HG02981 (cell line): Measurements from ENCODE around the gene PMEPA1.

Source experiments
- ATAC-seq: cut with Tn5 transposase; IDR thresholded peaks from one replicate; pipeline ENCODE4 v1.9.1; 2021; ENCODE audit warnings: mild to moderate bottlenecking, moderate library complexity; ENCODE audit not compliant: unreplicated experiment

The PMEPA1 gene

GRCh38 chr20:57679113-57679512 lies 30.7 kb downstream of the PMEPA1 start:
- no peak for ATAC-seq

- no peak for ATAC-seq
Observed at GRCh38 chr20:57678340-57678739, 31.5 kb downstream of the PMEPA1 start.

GRCh38 chr20:57677584-57677982 lies 32.2 kb downstream of the PMEPA1 start:
- no peak for ATAC-seq

GRCh38 chr20:57676589-57677583 lies 32.9 kb downstream of the PMEPA1 start:
- no peak for ATAC-seq

- no peak for ATAC-seq
Observed at GRCh38 chr20:57675773-57676172, 34.0 kb downstream of the PMEPA1 start.

GRCh38 chr20:57672953-57673575 lies 36.8 kb downstream of the PMEPA1 start:
- no peak for ATAC-seq

GRCh38 chr20:57672164-57672563 lies 37.7 kb downstream of the PMEPA1 start:
- no peak for ATAC-seq

- no peak for ATAC-seq
Observed at GRCh38 chr20:57671662-57672061, 38.2 kb downstream of the PMEPA1 start.

GRCh38 chr20:57671072-57671391 lies 38.8 kb downstream of the PMEPA1 start:
- no peak for ATAC-seq

GRCh38 chr20:57670288-57671071 lies 39.3 kb downstream of the PMEPA1 start:
- ATAC-seq = no peak

- no peak for ATAC-seq
Observed at GRCh38 chr20:57669632-57670031, 40.2 kb downstream of the PMEPA1 start.

- ATAC-seq = no peak
Observed at GRCh38 chr20:57667924-57668782, 41.7 kb downstream of the PMEPA1 start.

- ATAC-seq = no peak
Observed at GRCh38 chr20:57667388-57667787, 42.4 kb downstream of the PMEPA1 start.

- ATAC-seq = no peak
Observed at GRCh38 chr20:57666834-57667157, 43.0 kb downstream of the PMEPA1 start.

- no peak for ATAC-seq
Observed at GRCh38 chr20:57666106-57666833, 43.5 kb downstream of the PMEPA1 start.

- no peak for ATAC-seq
Observed at GRCh38 chr20:57665589-57665971, 44.2 kb downstream of the PMEPA1 start.

- no peak for ATAC-seq
Observed at GRCh38 chr20:57664924-57665588, 44.8 kb downstream of the PMEPA1 start.

- no peak for ATAC-seq
Observed at GRCh38 chr20:57664476-57664875, 45.3 kb downstream of the PMEPA1 start.

- no peak for ATAC-seq
Observed at GRCh38 chr20:57663681-57664451, 45.9 kb downstream of the PMEPA1 start.
